ENCODE measurements around the gene ELOVL1.

Gene ELOVL1

DNA sequence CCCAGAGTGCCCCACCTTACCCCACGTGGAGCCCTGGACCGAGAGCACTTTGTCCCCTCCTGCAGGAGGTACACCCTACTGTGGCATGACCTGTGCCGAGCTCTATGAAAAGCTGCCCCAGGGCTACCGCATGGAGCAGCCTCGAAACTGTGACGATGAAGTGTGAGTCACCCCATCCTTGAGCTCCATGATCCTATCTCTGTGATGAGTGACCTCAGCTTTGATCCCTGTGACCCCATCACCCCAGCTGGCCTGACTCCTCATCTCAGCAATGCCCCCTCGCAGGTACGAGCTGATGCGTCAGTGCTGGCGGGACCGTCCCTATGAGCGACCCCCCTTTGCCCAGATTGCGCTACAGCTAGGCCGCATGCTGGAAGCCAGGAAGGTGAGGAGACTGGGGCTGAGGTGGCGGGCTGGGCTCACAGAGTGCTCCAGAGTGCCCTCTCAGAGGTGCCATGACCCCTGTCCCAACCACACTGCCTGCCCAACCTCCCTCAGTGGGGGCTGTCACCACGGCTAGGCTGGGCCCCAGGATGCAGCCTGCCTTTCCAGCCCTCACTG is 46.4 kb downstream of the ELOVL1 start:
- Histone ChIP-seq H3K79me2 (no peaks in the 10 kb centered on the region), H2AFZ (no peak overlapping the region), H3K27ac (no peak overlapping the region), H3K4me3 (ENCODE audit: low read depth, low read length) (no peak overlapping the region), H3K27me3 (ENCODE audit: control insufficient read depth, insufficient read depth, low read length) (no peaks in the 10 kb centered on the region), H3K9me3 (ENCODE audit: control insufficient read depth, low read length) (no peaks in the 10 kb centered on the region), H3K9ac (no peak overlapping the region), H3K36me3 (ENCODE audit: control insufficient read depth, insufficient read depth, low read length) (no peaks in the 10 kb centered on the region), H3K4me2 (ENCODE audit: low read length) (no peak overlapping the region), H3K4me1 (peaks cover 2% of the 10 kb centered on the region)
- TF ChIP-seq, protein P1, sequence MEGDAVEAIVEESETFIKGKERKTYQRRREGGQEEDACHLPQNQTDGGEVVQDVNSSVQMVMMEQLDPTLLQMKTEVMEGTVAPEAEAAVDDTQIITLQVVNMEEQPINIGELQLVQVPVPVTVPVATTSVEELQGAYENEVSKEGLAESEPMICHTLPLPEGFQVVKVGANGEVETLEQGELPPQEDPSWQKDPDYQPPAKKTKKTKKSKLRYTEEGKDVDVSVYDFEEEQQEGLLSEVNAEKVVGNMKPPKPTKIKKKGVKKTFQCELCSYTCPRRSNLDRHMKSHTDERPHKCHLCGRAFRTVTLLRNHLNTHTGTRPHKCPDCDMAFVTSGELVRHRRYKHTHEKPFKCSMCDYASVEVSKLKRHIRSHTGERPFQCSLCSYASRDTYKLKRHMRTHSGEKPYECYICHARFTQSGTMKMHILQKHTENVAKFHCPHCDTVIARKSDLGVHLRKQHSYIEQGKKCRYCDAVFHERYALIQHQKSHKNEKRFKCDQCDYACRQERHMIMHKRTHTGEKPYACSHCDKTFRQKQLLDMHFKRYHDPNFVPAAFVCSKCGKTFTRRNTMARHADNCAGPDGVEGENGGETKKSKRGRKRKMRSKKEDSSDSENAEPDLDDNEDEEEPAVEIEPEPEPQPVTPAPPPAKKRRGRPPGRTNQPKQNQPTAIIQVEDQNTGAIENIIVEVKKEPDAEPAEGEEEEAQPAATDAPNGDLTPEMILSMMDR (IDR thresholded peaks at IDR 0.05) = no peak

DNA sequence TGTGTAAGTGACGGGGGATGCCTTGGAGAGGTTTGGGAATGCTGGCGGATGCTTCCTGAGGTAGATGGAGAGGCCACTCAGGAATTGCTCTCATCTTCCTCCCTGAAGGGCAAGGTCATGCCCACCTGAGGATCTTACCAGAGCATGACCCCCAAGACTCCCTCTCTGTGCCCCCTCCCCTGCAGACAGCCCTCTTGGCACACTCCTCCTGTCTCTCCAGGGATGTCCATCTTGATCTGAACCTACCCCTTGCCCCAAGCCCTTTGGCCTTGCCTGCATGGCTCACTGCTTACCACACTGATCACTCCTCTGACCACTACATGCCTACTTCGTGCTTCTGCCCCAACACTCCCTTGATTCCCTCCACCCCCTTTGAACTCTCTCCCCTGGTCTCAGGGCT is 48.0 kb downstream of the ELOVL1 start:
- Histone ChIP-seq H3K27me3 (ENCODE audit: control insufficient read depth, insufficient read depth, low read length) (no peaks in the 10 kb centered on the region), H3K4me2 (ENCODE audit: low read length) (no peak overlapping the region), H3K79me2 (no peaks in the 10 kb centered on the region), H3K9me3 (ENCODE audit: control insufficient read depth, low read length) (no peaks in the 10 kb centered on the region), H3K27ac (no peak overlapping the region), H2AFZ (no peak overlapping the region), H3K4me3 (ENCODE audit: low read depth, low read length) (no peak overlapping the region), H3K36me3 (ENCODE audit: control insufficient read depth, insufficient read depth, low read length) (no peaks in the 10 kb centered on the region), H3K9ac (no peak overlapping the region), H3K4me1 (peaks cover 2% of the 10 kb centered on the region)
- TF ChIP-seq, protein P1 (IDR thresholded peaks at IDR 0.05) = no peak

DNA sequence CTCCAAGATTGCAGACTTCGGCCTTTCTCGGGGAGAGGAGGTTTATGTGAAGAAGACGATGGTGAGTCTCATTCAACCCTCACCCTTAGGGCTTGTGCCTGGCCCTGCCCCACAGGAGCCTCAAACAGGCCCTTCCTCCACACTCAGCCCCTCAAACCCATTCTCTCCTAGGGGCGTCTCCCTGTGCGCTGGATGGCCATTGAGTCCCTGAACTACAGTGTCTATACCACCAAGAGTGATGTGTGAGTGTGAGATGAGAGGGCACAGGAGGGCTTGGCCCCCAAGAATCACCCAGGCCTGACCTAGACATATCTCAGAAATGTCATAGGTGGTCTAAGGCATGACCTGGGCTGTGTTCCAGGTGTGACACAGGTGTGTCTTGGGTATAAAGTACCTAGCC is 48.5 kb downstream of the ELOVL1 start:
- H3K27me3 ChIP-seq (ENCODE audit: control insufficient read depth, insufficient read depth, low read length) = no peaks in the 10 kb centered on the region
- H3K4me1 ChIP-seq = peaks cover 2% of the 10 kb centered on the region
- H3K4me3 ChIP-seq (ENCODE audit: low read depth, low read length) = no peak overlapping the region
- H3K4me2 ChIP-seq (ENCODE audit: low read length) = no peak overlapping the region
- TF ChIP-seq, protein P1 (IDR thresholded peaks at IDR 0.05) = no peak
- no peaks in the 10 kb centered on the region for H3K36me3 ChIP-seq (ENCODE audit: control insufficient read depth, insufficient read depth, low read length)
- H3K27ac ChIP-seq = no peak overlapping the region
- peak overlapping the region; percentile 41 for H2AFZ ChIP-seq
- H3K9ac ChIP-seq = no peak overlapping the region
- no peaks in the 10 kb centered on the region for H3K79me2 ChIP-seq
- H3K9me3 ChIP-seq (ENCODE audit: control insufficient read depth, low read length) = no peaks in the 10 kb centered on the region

DNA sequence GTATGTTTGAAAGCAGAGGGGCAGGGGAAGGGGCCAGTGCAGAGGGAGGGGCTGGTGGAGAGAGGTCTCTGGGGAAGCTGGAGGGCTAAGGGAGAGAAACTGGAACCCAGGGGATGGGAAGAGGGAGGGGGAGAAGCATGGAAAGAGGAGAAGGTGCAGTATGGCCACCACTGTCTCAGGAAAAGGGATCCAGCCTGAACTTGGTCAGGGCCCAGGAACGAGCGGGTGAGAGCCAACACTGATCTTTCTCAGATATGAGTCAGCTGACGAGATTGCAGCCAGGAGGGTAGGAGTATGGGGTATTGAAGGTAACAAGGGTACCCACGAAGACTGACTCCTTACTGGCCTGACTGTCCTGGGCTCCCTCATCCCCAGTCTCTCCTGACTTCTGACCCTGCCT is 49.0 kb downstream of the ELOVL1 start:
- H3K36me3 ChIP-seq (ENCODE audit: control insufficient read depth, insufficient read depth, low read length) = no peaks in the 10 kb centered on the region
- no peak overlapping the region for H3K9ac ChIP-seq
- H3K4me3 ChIP-seq (ENCODE audit: low read depth, low read length) = no peak overlapping the region
- no peaks in the 10 kb centered on the region for H3K27me3 ChIP-seq (ENCODE audit: control insufficient read depth, insufficient read depth, low read length)
- H2AFZ ChIP-seq = peak overlapping the region; percentile 41
- TF ChIP-seq, protein P1 (IDR thresholded peaks at IDR 0.05) = no peak
- H3K9me3 ChIP-seq (ENCODE audit: control insufficient read depth, low read length) = no peaks in the 10 kb centered on the region
- no peak overlapping the region for H3K4me2 ChIP-seq (ENCODE audit: low read length)
- no peak overlapping the region for H3K27ac ChIP-seq
- H3K79me2 ChIP-seq = no peaks in the 10 kb centered on the region
- H3K4me1 ChIP-seq = peaks cover 2% of the 10 kb centered on the region

DNA sequence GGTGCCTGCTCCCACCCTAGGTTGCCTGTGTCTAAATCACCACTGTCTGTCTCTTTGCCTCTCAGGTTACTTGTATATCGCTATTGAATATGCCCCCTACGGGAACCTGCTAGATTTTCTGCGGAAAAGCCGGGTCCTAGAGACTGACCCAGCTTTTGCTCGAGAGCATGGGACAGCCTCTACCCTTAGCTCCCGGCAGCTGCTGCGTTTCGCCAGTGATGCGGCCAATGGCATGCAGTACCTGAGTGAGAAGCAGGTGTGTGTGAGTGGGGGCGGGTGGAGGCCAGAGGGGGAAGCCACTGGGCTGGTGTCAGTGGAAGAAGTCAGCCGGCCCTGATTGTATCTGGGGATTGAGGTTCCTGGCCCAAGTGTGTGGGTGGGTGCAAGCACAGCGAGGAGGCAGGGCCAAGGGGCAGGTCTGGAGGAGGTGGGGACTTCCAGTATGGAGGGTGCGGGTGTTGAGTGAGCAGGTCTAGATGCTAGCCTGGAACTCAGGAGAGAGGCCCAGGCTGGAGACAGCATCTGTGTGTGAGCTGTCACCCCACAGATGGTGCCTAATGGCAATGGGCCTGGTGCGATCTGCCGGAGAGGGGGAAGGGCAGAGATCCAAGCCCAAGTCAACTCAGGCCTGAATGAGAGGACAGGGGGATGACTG is 49.9 kb downstream of the ELOVL1 start:
- no peaks in the 10 kb centered on the region for H3K36me3 ChIP-seq (ENCODE audit: control insufficient read depth, insufficient read depth, low read length)
- H3K27ac ChIP-seq = no peak overlapping the region
- H3K9me3 ChIP-seq (ENCODE audit: control insufficient read depth, low read length) = no peaks in the 10 kb centered on the region
- peak overlapping the region; percentile 46 for H2AFZ ChIP-seq
- no peaks in the 10 kb centered on the region for H3K27me3 ChIP-seq (ENCODE audit: control insufficient read depth, insufficient read depth, low read length)
- peaks cover 2% of the 10 kb centered on the region for H3K4me1 ChIP-seq
- H3K79me2 ChIP-seq = no peaks in the 10 kb centered on the region
- TF ChIP-seq, protein P1 (IDR thresholded peaks at IDR 0.05) = no peak
- no peak overlapping the region for H3K4me3 ChIP-seq (ENCODE audit: low read depth, low read length)
- no peak overlapping the region for H3K4me2 ChIP-seq (ENCODE audit: low read length)
- no peak overlapping the region for H3K9ac ChIP-seq
